Measurements from ENCODE around the gene INO80C. TPM values are rescaled to one million over a fixed set of nuclear protein-coding genes. Genes with fewer than 3 reads are reported as not detected.

The INO80C gene
- total RNA-seq, 1 donor from 2014 or later = 27.5 TPM

- ATAC-seq (no peak), DNase-seq (ENCODE audit: low spot score) (no peak)
- intact Hi-C loops (cut with DNase I) = no loop called here
These were observed 17.1 kb upstream of the INO80C start for GRCh38 chr18:35514752-35515459.

- intact Hi-C loops (cut with DNase I) = no loop called here
- ATAC-seq = no peak
- no peak for DNase-seq (ENCODE audit: low spot score)
These were observed 16.5 kb upstream of the INO80C start for GRCh38 chr18:35514283-35514682.

- ATAC-seq (peak; percentile 68), DNase-seq (ENCODE audit: low spot score) (no peak)
- intact Hi-C loops (cut with DNase I) = no loop called here
These were observed 15.6 kb upstream of the INO80C start for GRCh38 chr18:35513181-35513936.

GRCh38 chr18:35512761-35513160 is 15.0 kb upstream of the INO80C start:
- DNase-seq (ENCODE audit: low spot score) (no peak), ATAC-seq (no peak)
- intact Hi-C loops (cut with DNase I) = no loop called here

- no peak for ATAC-seq
- intact Hi-C loops (cut with DNase I) = no loop called here
- DNase-seq (ENCODE audit: low spot score) = no peak
These were observed 14.1 kb upstream of the INO80C start for GRCh38 chr18:35511833-35512232.

GRCh38 chr18:35511428-35511827 is 13.7 kb upstream of the INO80C start:
- ATAC-seq (no peak), DNase-seq (ENCODE audit: low spot score) (no peak)
- intact Hi-C loops (cut with DNase I) = no loop called here

- ATAC-seq (no peak), DNase-seq (ENCODE audit: low spot score) (no peak)
- intact Hi-C loops (cut with DNase I) = no loop called here
These were observed 12.4 kb upstream of the INO80C start for GRCh38 chr18:35510076-35510651.

- DNase-seq (ENCODE audit: low spot score) (no peak), ATAC-seq (no peak)
- intact Hi-C loops (cut with DNase I) = no loop called here
These were observed 11.1 kb upstream of the INO80C start for GRCh38 chr18:35508746-35509338.

- no peak for ATAC-seq
- DNase-seq (ENCODE audit: low spot score) = no peak
- intact Hi-C loops (cut with DNase I) = no loop called here
These were observed 10.3 kb upstream of the INO80C start for GRCh38 chr18:35508030-35508429.

GRCh38 chr18:35507623-35508022 is 9.9 kb upstream of the INO80C start:
- DNase-seq (ENCODE audit: low spot score) (no peak), ATAC-seq (no peak)
- intact Hi-C loops (cut with DNase I) = no loop called here

GRCh38 chr18:35507192-35507591 is 9.4 kb upstream of the INO80C start:
- ATAC-seq (no peak), DNase-seq (ENCODE audit: low spot score) (no peak)
- intact Hi-C loops (cut with DNase I) = no loop called here

GRCh38 chr18:35506024-35506712 is 8.4 kb upstream of the INO80C start:
- ATAC-seq = no peak
- DNase-seq (ENCODE audit: low spot score) = no peak
- intact Hi-C loops (cut with DNase I) = no loop called here

- ATAC-seq (no peak), DNase-seq (ENCODE audit: low spot score) (no peak)
- intact Hi-C loops (cut with DNase I) = no loop called here
These were observed 7.2 kb upstream of the INO80C start for GRCh38 chr18:35504996-35505395.

GRCh38 chr18:35502052-35502451 is 4.3 kb upstream of the INO80C start:
- ATAC-seq (no peak), DNase-seq (ENCODE audit: low spot score) (no peak)
- intact Hi-C loops (cut with DNase I) = no loop called here

GRCh38 chr18:35501369-35501768 is 3.6 kb upstream of the INO80C start:
- intact Hi-C loops (cut with DNase I) = no loop called here
- DNase-seq (ENCODE audit: low spot score) = no peak
- ATAC-seq = no peak

- ATAC-seq = no peak
- DNase-seq (ENCODE audit: low spot score) = no peak
- intact Hi-C loops (cut with DNase I) = no loop called here
These were observed 2.4 kb upstream of the INO80C start for GRCh38 chr18:35500113-35500512.

GRCh38 chr18:35497027-35497369 is 762 bp downstream of the INO80C start:
- DNase-seq (ENCODE audit: low spot score) (no peak), ATAC-seq (peak; percentile 64)
- intact Hi-C loops (cut with DNase I) = no loop called here

GRCh38 chr18:35495536-35496314 is 2.0 kb downstream of the INO80C start:
- no peak for ATAC-seq
- intact Hi-C loops (cut with DNase I) = no loop called here
- DNase-seq (ENCODE audit: low spot score) = no peak
